ENCODE data around the gene PLPPR5. TPM values are rescaled to one million over a fixed set of nuclear protein-coding genes. Genes with fewer than 3 reads are reported as not detected.

PLPPR5 gene
- total and polyA plus RNA-seq, 10 donors = not detected

GRCh38 chr1:98919211-98919610, 85.5 kb downstream of the PLPPR5 start:
- Histone ChIP-seq H3K4me3 (no peak overlapping the region), H3K4me1 (no peaks in the 10 kb centered on the region), H3K9me3 (no peaks in the 10 kb centered on the region), H3K27ac (no peak overlapping the region), H3K36me3 (no peaks in the 10 kb centered on the region), H3K27me3 (replicated peaks in 1 of 7) (no peaks in the 10 kb centered on the region)
- WGBS, 5 donors = 62 to 78% (median 75%) methylated on average over 1 of the region's 1 CpG
- intact Hi-C loops (cut with DNase I; ENCODE audit: low total_unique reads) = no loop called here
- TF ChIP-seq POLR2AphosphoS5 (IDR thresholded peaks at IDR 0.05) (no peak), POLR2A (IDR thresholded peaks at IDR 0.05) (no peak)
- TF ChIP-seq, protein P1, sequence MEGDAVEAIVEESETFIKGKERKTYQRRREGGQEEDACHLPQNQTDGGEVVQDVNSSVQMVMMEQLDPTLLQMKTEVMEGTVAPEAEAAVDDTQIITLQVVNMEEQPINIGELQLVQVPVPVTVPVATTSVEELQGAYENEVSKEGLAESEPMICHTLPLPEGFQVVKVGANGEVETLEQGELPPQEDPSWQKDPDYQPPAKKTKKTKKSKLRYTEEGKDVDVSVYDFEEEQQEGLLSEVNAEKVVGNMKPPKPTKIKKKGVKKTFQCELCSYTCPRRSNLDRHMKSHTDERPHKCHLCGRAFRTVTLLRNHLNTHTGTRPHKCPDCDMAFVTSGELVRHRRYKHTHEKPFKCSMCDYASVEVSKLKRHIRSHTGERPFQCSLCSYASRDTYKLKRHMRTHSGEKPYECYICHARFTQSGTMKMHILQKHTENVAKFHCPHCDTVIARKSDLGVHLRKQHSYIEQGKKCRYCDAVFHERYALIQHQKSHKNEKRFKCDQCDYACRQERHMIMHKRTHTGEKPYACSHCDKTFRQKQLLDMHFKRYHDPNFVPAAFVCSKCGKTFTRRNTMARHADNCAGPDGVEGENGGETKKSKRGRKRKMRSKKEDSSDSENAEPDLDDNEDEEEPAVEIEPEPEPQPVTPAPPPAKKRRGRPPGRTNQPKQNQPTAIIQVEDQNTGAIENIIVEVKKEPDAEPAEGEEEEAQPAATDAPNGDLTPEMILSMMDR (IDR thresholded peaks at IDR 0.05 in 8 of 11, conservative IDR thresholded peaks at IDR 0.05 in 3 of 11) = no peak
- DNase-seq = no peak

DNA sequence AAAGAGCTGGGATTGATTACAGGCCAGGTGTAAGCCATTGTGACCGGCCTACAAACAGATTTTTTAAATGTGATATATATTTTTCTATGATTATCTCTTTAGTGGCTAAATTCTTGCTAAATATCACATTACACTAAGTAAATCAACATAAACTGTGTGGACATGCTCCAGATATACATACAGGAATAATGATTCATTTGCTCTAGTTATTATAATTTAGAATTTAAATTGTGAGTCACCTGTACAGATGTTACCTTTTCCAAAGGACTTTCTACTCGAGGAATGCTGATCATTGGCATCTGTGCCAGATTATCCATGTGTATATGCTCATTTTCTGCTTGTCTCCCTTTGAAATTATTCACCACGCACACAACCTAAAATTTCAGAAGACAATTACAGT, 90.1 kb downstream of the PLPPR5 start:
- WGBS, 5 donors = 72 to 91% (median 79%) methylated on average over 3 of the region's 3 CpGs
- Histone ChIP-seq H3K27ac (no peak overlapping the region), H3K9me3 (no peaks in the 10 kb centered on the region), H3K4me3 (no peak overlapping the region), H3K36me3 (no peaks in the 10 kb centered on the region), H3K27me3 (replicated peaks in 1 of 7) (no peaks in the 10 kb centered on the region), H3K4me1 (no peaks in the 10 kb centered on the region)
- DNase-seq = no peak
- intact Hi-C loops (cut with DNase I; ENCODE audit: low total_unique reads) = no loop called here
- no peak for TF ChIP-seq POLR2AphosphoS5 (IDR thresholded peaks at IDR 0.05)
- TF ChIP-seq, protein P1 (IDR thresholded peaks at IDR 0.05 in 8 of 11, conservative IDR thresholded peaks at IDR 0.05 in 3 of 11) = no peak
- no peak for TF ChIP-seq POLR2A (IDR thresholded peaks at IDR 0.05)

GRCh38 chr1:98910827-98911226, 93.8 kb downstream of the PLPPR5 start:
- Histone ChIP-seq H3K27ac (no peak overlapping the region), H3K36me3 (no peaks in the 10 kb centered on the region), H3K27me3 (replicated peaks in 1 of 7) (no peaks in the 10 kb centered on the region), H3K4me3 (no peak overlapping the region), H3K4me1 (no peaks in the 10 kb centered on the region), H3K9me3 (no peaks in the 10 kb centered on the region)
- TF ChIP-seq, protein P1 (IDR thresholded peaks at IDR 0.05 in 8 of 11, conservative IDR thresholded peaks at IDR 0.05 in 3 of 11) = no peak
- TF ChIP-seq POLR2AphosphoS5 (IDR thresholded peaks at IDR 0.05) (no peak), POLR2A (IDR thresholded peaks at IDR 0.05) (no peak)
- 84 to 96% (median 92%) methylated on average over 2 of the region's 2 CpGs for WGBS, 5 donors
- intact Hi-C loops (cut with DNase I; ENCODE audit: low total_unique reads) = no loop called here
- DNase-seq = no peak

- H3K36me3 ChIP-seq = no peaks in the 10 kb centered on the region
- WGBS, 5 donors = 62 to 100% (median 80%) methylated on average over 1 of the region's 1 CpG
- H3K27me3 ChIP-seq (replicated peaks in 1 of 7) = no peaks in the 10 kb centered on the region
- intact Hi-C loops (cut with DNase I; ENCODE audit: low total_unique reads) = no loop called here
- H3K4me3 ChIP-seq = no peak overlapping the region
- H3K4me1 ChIP-seq = no peaks in the 10 kb centered on the region
- DNase-seq = no peak
- no peaks in the 10 kb centered on the region for H3K9me3 ChIP-seq
- H3K27ac ChIP-seq = no peak overlapping the region
- TF ChIP-seq, protein P1 (IDR thresholded peaks at IDR 0.05 in 8 of 11, conservative IDR thresholded peaks at IDR 0.05 in 3 of 11) = no peak
Observed at GRCh38 chr1:98908980-98909379, 95.7 kb downstream of the PLPPR5 start.
